D721Med (cell line): ENCODE results near the gene BCAP31.
"Not testable (repeated sequence)": the region's sequence is repeated elsewhere in the genome, so short reads cannot be mapped to it uniquely, and the experiment has no call there.

Source experiments
- DNase-seq: peaks from one replicate; pipeline ENCODE4 v3.0.0; 2011; ENCODE audit warnings: low spot score; ENCODE audit not compliant: insufficient read length
- FAIRE-seq: peaks from 2 replicates; lab custom pipeline; 2011; peaks lifted over from hg19 to GRCh38; lab: Jason Lieb, UNC
- CTCF ChIP-seq: IDR thresholded peaks from 2 replicates; pipeline ENCODE4 v1.5.1; 2012; ENCODE audit warnings: mild to moderate bottlenecking, control low read depth; ENCODE audit not compliant: insufficient read depth; ENCODE audit errors: missing control alignments

BCAP31 gene

GRCh38 chrX:153701706-153702105 is 22.5 kb downstream of the BCAP31 start:
- FAIRE-seq (no peak), DNase-seq (no peak)
- TF ChIP-seq CTCF, result no peak

DNA sequence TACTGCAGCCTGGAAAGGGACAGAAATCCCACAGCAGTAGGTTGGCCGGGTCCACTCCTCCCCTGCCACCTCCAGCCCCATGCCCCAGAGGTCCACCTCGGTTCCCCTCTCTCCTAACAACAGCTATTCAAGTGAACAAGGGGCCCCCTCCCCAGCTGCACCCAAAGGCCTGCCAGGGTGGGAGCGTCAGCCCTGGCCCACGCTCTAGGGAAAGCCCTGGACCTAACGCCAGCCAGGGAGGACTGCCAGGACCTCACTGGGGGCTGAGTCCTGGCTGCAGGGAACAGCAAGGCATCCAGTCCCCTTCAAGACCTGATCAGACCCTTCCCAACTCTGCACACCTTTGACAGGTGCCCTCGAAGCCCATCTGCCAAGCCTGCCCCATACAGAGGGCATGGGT is 23.2 kb downstream of the BCAP31 start:
- no peak for FAIRE-seq
- DNase-seq, result no peak
- TF ChIP-seq CTCF, result no peak

DNA sequence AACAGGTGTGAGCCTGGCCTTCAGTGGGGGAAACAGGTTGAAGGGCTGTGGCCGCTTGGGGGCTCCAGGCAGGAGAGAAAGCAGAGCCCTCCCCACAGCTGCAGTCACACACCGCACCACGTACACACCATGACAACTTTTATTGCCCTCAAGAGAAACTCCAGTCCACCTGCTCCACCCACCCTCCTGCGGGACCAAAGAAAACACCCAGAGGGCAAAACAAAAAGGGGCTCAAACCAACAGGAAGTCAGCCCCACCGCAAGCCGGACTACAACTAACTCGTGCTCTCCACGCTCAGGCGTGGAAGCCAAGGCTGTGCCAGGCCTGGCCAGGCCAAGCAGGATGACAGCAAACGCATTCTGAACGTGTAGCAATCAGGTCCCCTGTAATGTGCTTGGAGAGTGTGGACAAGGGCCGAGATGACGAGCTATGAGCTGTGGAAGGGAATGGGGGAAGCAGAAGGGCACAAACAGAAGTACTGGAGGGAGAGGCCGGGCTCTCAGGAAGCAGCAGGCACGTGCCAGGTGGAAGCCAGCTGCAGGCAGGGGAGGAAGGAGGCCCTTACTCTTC is 23.7 kb downstream of the BCAP31 start:
- TF ChIP-seq CTCF, result no peak
- DNase-seq (no peak), FAIRE-seq (no peak)

DNA sequence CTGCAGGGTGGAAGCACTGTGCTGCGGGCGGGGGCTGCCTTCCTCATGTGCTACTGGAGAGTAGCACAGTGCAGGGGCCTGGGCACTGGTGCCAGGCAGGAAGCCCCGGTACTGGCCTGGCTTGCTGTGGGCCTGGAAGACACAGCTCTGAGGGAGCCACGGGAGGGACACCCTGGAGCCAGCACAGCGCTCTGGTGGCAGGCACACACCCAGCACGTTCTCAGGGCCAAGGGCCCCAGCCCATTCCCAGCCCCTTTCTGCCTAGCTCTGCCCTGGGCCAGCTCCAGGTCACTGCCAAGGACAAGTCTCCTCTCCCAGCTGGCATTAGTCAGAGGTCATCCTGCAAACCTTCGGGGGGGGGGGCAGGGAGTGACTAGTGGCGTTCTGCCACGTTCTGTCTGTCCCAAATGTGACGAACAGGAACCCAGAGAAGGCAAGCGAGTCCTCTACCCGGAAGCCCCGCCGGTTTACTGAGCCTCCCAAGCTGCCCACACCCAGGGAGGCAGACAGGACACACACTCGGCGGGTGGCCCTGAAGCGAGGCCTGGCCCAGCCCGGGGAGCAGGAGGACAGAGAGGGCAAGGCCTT is 24.3 kb downstream of the BCAP31 start:
- not testable (repeated sequence) for FAIRE-seq, DNase-seq

DNA sequence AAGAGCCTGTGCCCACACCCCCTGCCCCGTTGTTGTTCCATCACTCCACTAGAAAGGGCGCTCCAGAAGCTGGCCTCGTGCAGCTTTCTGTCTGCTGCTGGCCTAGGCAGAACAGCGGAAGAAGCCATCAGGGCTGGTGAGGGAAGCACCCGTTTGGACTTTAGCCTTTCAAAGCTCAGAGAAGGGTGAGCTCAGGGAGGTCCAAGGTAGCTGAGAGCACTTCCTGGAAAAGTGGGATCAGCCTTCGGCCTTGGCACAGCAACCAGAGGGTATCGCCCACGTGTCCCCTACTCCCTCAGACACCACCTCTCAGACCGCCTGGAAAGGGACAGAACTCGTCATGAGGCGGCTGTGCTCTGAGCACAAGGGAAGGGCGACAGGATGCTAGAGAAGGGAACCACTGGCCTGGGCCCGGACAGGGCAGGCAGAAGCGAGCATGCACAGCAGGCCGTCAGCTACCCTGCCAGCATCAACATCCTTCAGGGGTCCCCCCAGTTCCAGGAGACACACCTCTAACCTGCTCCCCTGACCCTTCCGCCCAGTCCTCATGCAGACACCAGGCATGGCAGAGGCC is 24.9 kb downstream of the BCAP31 start:
- FAIRE-seq, DNase-seq: not testable (repeated sequence)

DNA sequence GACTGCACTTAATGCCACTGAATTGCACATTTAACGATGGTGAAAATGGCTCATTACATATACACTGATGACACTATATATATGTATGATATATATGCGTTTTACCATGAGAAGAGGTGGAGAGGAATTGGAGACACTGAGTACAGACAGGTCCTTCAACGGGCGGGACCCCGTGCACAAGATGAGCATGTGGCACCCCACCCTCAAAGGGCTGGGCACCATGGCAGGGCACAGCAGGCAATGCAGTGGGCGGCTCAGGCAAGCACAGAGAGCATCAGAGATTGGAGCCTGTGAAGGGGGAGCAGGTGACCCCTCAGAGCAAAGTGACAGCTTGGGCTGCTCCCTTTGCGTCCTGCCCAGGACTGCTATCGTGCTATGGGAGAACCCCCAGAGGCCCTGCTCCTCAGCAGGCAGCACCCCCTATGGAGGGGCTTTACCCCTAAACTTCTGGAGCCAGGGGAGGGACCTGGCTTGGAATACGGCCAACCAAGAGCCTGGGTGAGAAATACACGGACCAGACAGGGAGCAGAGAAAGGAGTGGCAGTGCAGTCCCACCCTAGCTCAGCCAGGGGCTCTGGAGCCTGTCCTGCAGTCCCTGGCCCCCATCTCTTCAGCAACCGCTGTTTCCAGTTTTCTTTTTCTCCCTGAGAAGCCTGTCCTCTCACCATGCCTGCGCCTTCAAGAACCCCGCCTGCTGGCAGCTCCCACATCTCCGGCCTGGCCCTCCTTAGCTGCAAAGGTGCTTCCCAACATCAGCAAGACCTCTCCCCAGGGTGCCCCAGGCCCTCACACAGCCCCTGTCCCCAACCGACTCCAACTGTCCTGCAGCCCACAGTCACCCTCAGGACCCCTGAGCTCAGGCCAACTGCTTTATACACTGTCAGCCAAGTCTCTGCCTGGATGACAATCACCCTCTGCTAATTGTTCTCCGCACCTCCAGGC is 26.0 kb downstream of the BCAP31 start:
- FAIRE-seq, result no peak
- TF ChIP-seq CTCF, result no peak
- DNase-seq, result no peak

- FAIRE-seq, DNase-seq: not testable (repeated sequence)
Observed at GRCh38 chrX:153696986-153697722, 27.0 kb downstream of the BCAP31 start.

DNA sequence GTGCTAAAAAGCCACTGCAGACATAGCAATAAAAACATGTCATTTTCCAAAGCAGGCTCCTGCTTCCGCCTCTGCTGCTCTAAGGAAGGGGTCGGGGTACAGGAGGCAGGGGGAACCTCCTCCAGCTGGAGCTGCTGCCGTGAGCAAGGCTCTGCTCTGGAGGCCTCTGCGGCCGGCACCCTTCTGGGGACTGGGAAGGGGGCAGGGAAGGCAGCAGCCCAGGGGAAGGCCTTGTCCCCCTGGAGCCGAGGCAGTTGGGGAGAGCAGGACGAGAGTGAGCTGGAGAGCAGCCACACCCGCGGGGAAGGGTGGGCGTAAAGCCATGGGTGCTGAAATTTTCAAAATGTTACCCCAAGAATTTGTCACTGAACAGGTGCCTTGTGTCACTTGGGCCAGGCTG is 27.6 kb downstream of the BCAP31 start:
- not testable (repeated sequence) for DNase-seq, FAIRE-seq
